Keratinocyte (primary cell): ENCODE measurements around the gene LANCL2. TPM values are rescaled to one million over a fixed set of nuclear protein-coding genes. Genes with fewer than 3 reads are reported as not detected.

ENCODE experiments used
- DNase-seq: peaks from one replicate; pipeline ENCODE4 v3.0.0-alpha.2; 2011; ENCODE audit warnings: low read depth, missing footprints, low spot score
- FAIRE-seq: peaks from 2 replicates; lab custom pipeline; 2011; peaks lifted over from hg19 to GRCh38; lab: Jason Lieb, UNC
- H2AFZ ChIP-seq: 2 replicates; pipeline ENCODE4 v1.6.0; 2012; ENCODE audit warnings: low read length, control low read depth, inconsistent platforms; ENCODE audit not compliant: control insufficient read depth
- H3K27ac ChIP-seq: 2 replicates; pipeline ENCODE4 v1.5.1; 2011; ENCODE audit warnings: low read length; ENCODE audit not compliant: control insufficient read depth, insufficient read depth
- H3K27me3 ChIP-seq: 3 replicates; pipeline ENCODE4 v1.6.0; 2011; ENCODE audit warnings: low read length; ENCODE audit not compliant: control insufficient read depth, insufficient read depth; ENCODE audit errors: extremely low read depth
- H3K36me3 ChIP-seq, 2 experiments: 2 replicates in 1 of 2; 3 replicates in 1 of 2; pipeline ENCODE4 v1.5.1; 2011; ENCODE audit warnings: low read length in 2 of 2, mild to moderate bottlenecking in 1 of 2; ENCODE audit not compliant: control insufficient read depth in 2 of 2, insufficient read depth in 2 of 2; ENCODE audit errors: extremely low read depth in 1 of 2
- H3K4me1 ChIP-seq: 3 replicates; pipeline ENCODE4 v1.5.1; 2011; ENCODE audit warnings: low read length; ENCODE audit not compliant: control insufficient read depth, insufficient read depth; ENCODE audit errors: extremely low read depth
- H3K4me2 ChIP-seq: 3 replicates; pipeline ENCODE4 v1.6.0; 2011; ENCODE audit warnings: low read depth, low read length; ENCODE audit not compliant: control insufficient read depth, insufficient read depth; ENCODE audit errors: extremely low read depth
- H3K4me3 ChIP-seq, 3 experiments: fragments of 200-600 bp in 1 of 3; sonication (generic) in 1 of 3; 2 replicates in 2 of 3; 3 replicates in 1 of 3; pipeline ENCODE4 v1.5.1; 2011 to 2016; ENCODE audit warnings: low read length in 3 of 3, mild to moderate bottlenecking in 3 of 3, control low read depth in 2 of 3, inconsistent platforms in 1 of 3, low read depth in 1 of 3, mixed read lengths in 1 of 3, mixed run types in 1 of 3, moderate library complexity in 1 of 3; ENCODE audit not compliant: control insufficient read depth in 2 of 3, insufficient read depth in 2 of 3; ENCODE audit errors: extremely low read depth in 1 of 3
- H3K79me2 ChIP-seq: 2 replicates; pipeline ENCODE4 v1.6.0; 2012; ENCODE audit warnings: low read length; ENCODE audit not compliant: control insufficient read depth, insufficient read depth
- H3K9ac ChIP-seq: 3 replicates; pipeline ENCODE4 v1.6.0; 2011; ENCODE audit warnings: low read length; ENCODE audit not compliant: control insufficient read depth, insufficient read depth; ENCODE audit errors: extremely low read depth
- H3K9me1 ChIP-seq: 3 replicates; pipeline ENCODE4 v1.6.0; 2011; ENCODE audit warnings: low read length; ENCODE audit not compliant: control insufficient read depth, insufficient read depth; ENCODE audit errors: extremely low read depth
- H3K9me3 ChIP-seq: 2 replicates; pipeline ENCODE4 v1.5.1; 2012; ENCODE audit warnings: low read depth, low read length; ENCODE audit not compliant: control insufficient read depth
- H4K20me1 ChIP-seq: 3 replicates; pipeline ENCODE4 v1.6.0; 2011; ENCODE audit warnings: low read length; ENCODE audit not compliant: control insufficient read depth, insufficient read depth; ENCODE audit errors: extremely low read depth
- CTCF ChIP-seq, 3 experiments: IDR thresholded peaks in 1 of 3; conservative IDR thresholded peaks in 1 of 3; optimal IDR thresholded peaks in 1 of 3; 2 replicates in 2 of 3; 3 replicates in 1 of 3; pipeline versions ENCODE3 to v1.5.1; 2011; ENCODE audit warnings: low read length in 3 of 3, mild to moderate bottlenecking in 3 of 3, moderate library complexity in 2 of 3, control low read depth in 1 of 3, inconsistent platforms in 1 of 3; ENCODE audit not compliant: insufficient read depth in 2 of 3; ENCODE audit errors: extremely low read depth in 1 of 3
- EZH2 ChIP-seq: IDR thresholded peaks from one replicate; pipeline ENCODE4 v1.6.1; 2012; ENCODE audit warnings: inconsistent platforms, mild to moderate bottlenecking, low read length, moderate library complexity
- dilution Hi-C: fragments of 300-500 bp; cut with MboI; formaldehyde crosslinking; loops from one replicate; pipeline ENCODE4 v1.7.0; 2020; ENCODE audit warnings: low sequenced_read_pairs; ENCODE audit not compliant: extremely low pct_ligation_motif_present
- polyA plus RNA-seq, 5 experiments: library from polyadenylated mRNA; depleted of rRNA in 3 of 5; stranded (reverse) in 3 of 5; stranded (forward) in 1 of 5; unstranded in 1 of 5; fragments of >200 nt; gene quantifications; 1 replicate in 1 of 5; 2 replicates in 3 of 5; 3 replicates in 1 of 5; pipeline versions ENCODE4 v1.2.1 to v1.2.3, GENCODE V29; 2011 to 2012; ENCODE audit warnings: missing spikeins in 2 of 5, low read depth in 1 of 5, low replicate concordance in 1 of 5

The LANCL2 gene
- polyA plus RNA-seq, 1 donor (not counting 4 experiments of a cell fraction or from before 2014, with no cell fraction given): 14.5 TPM

- dilution Hi-C loops: no loop called here
- Histone ChIP-seq H3K27ac (no peak overlapping the region), H3K9me1 (no peaks in the 10 kb centered on the region), H3K9ac (no peak overlapping the region), H3K4me2 (no peak overlapping the region), H4K20me1 (no peaks in the 10 kb centered on the region), H3K79me2 (no peaks in the 10 kb centered on the region), H3K9me3 (no peaks in the 10 kb centered on the region), H2AFZ (no peak overlapping the region), H3K4me1 (no peaks in the 10 kb centered on the region), H3K27me3 (no peaks in the 10 kb centered on the region), H3K4me3 (no peak overlapping the region), H3K36me3 (peaks cover 0 to 1% of the 10 kb centered on the region in 2 experiments)
- FAIRE-seq (no peak), DNase-seq (no peak)
- TF ChIP-seq EZH2: no peak
- TF ChIP-seq CTCF (optimal IDR thresholded peaks at IDR 0.05 in 1 of 3, IDR thresholded peaks at IDR 0.05 in 1 of 3, conservative IDR thresholded peaks at IDR 0.05 in 1 of 3; ENCODE audit: extremely low read depth in 1 of 3, insufficient read depth in 2 of 3, low read length in 3 of 3): no peak
Observed at GRCh38 chr7:55396233-55396785, 31.2 kb downstream of the LANCL2 start.

GRCh38 chr7:55397617-55398016 is 32.5 kb downstream of the LANCL2 start:
- Histone ChIP-seq H4K20me1 (no peaks in the 10 kb centered on the region), H3K79me2 (no peaks in the 10 kb centered on the region), H3K4me3 (no peak overlapping the region), H2AFZ (no peak overlapping the region), H3K27ac (no peak overlapping the region), H3K36me3 (peaks cover 0 to 1% of the 10 kb centered on the region in 2 experiments), H3K9me3 (no peaks in the 10 kb centered on the region), H3K9me1 (no peaks in the 10 kb centered on the region), H3K4me1 (no peaks in the 10 kb centered on the region), H3K9ac (no peak overlapping the region), H3K27me3 (no peaks in the 10 kb centered on the region), H3K4me2 (no peak overlapping the region)
- no peak for DNase-seq
- FAIRE-seq: no peak
- dilution Hi-C loops: no loop called here
- TF ChIP-seq EZH2: no peak
- no peak for TF ChIP-seq CTCF (optimal IDR thresholded peaks at IDR 0.05 in 1 of 3, IDR thresholded peaks at IDR 0.05 in 1 of 3, conservative IDR thresholded peaks at IDR 0.05 in 1 of 3; ENCODE audit: extremely low read depth in 1 of 3, insufficient read depth in 2 of 3, low read length in 3 of 3)
